ENCODE data around the gene CEP128.

CEP128 gene

GRCh38 chr14:80638620-80639515 lies 302.7 kb downstream of the CEP128 start:
- TF ChIP-seq, protein P1, sequence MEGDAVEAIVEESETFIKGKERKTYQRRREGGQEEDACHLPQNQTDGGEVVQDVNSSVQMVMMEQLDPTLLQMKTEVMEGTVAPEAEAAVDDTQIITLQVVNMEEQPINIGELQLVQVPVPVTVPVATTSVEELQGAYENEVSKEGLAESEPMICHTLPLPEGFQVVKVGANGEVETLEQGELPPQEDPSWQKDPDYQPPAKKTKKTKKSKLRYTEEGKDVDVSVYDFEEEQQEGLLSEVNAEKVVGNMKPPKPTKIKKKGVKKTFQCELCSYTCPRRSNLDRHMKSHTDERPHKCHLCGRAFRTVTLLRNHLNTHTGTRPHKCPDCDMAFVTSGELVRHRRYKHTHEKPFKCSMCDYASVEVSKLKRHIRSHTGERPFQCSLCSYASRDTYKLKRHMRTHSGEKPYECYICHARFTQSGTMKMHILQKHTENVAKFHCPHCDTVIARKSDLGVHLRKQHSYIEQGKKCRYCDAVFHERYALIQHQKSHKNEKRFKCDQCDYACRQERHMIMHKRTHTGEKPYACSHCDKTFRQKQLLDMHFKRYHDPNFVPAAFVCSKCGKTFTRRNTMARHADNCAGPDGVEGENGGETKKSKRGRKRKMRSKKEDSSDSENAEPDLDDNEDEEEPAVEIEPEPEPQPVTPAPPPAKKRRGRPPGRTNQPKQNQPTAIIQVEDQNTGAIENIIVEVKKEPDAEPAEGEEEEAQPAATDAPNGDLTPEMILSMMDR (IDR thresholded peaks at IDR 0.05; ENCODE audit: low read depth, low read length, missing control alignments) = no peak
- in situ Hi-C loops (cut with HindIII; ENCODE audit: low pct_ligation_motif_present, low sequenced_read_pairs) = no loop called here
- Histone ChIP-seq H3K4me3 (ENCODE audit: low read depth, low read length) (no peak overlapping the region), H3K36me3 (replicated peaks) (no peaks in the 10 kb centered on the region), H3K27me3 (replicated peaks) (no peaks in the 10 kb centered on the region), H3K27ac (peak overlapping the region; percentile 84)
- DNase-seq = peak; percentile 71

DNA sequence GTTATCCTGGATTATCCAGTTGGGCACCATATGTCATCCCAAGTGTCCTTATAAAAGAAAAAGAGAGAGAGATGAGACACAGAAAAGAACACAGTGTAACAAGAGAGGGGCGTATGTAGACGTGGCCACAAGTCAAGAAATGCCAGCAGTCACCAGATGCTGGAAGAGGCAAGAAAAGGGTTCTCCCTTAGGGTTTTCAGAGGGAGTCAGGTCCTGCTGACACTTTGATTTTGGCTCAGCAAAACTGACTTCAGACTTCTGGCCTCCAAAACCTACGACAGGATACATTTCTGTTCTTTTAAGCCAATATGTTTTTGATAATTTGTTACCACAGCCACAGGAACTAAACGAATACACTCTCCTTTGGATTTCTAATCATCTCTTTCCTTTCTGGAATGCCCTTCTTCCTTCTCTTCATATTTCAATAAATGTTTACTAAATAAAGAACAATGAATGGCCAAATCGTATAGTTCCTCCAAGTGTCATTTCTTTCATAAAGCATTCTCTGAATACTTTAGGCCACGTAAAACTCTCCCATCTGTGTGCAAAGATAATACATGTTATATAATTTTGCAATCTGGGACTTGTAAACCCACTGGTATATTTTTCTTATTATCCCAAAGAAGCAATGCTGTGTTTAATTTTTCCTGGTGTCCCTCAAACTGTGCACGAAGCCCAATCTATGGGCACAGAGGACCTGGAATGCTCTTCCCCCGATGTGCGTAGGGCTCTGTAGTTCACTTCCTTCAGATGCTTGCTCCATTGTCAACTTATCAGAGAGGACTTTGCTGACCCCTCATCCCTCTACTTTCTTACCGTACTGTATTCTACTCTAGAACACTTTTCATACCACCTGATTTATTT lies 303.6 kb downstream of the CEP128 start:
- H3K27me3 ChIP-seq (replicated peaks) = no peaks in the 10 kb centered on the region
- H3K27ac ChIP-seq = peak overlapping the region; percentile 84
- in situ Hi-C loops (cut with HindIII; ENCODE audit: low pct_ligation_motif_present, low sequenced_read_pairs) = no loop called here
- peak; percentile 35 for DNase-seq
- no peaks in the 10 kb centered on the region for H3K36me3 ChIP-seq (replicated peaks)
- TF ChIP-seq, protein P1 (IDR thresholded peaks at IDR 0.05; ENCODE audit: low read depth, low read length, missing control alignments) = no peak
- H3K4me3 ChIP-seq (ENCODE audit: low read depth, low read length) = no peak overlapping the region

- H3K36me3 ChIP-seq (replicated peaks) = no peaks in the 10 kb centered on the region
- peak; percentile 17 for DNase-seq
- H3K27me3 ChIP-seq (replicated peaks) = no peaks in the 10 kb centered on the region
- TF ChIP-seq, protein P1 (IDR thresholded peaks at IDR 0.05; ENCODE audit: low read depth, low read length, missing control alignments) = no peak
- in situ Hi-C loops (cut with HindIII; ENCODE audit: low pct_ligation_motif_present, low sequenced_read_pairs) = no loop called here
- no peak overlapping the region for H3K27ac ChIP-seq
- no peak overlapping the region for H3K4me3 ChIP-seq (ENCODE audit: low read depth, low read length)
These were observed 305.5 kb downstream of the CEP128 start for GRCh38 chr14:80636071-80636470.

GRCh38 chr14:80634106-80634758 lies 307.3 kb downstream of the CEP128 start:
- Histone ChIP-seq H3K27ac (no peak overlapping the region), H3K4me3 (ENCODE audit: low read depth, low read length) (no peak overlapping the region), H3K27me3 (replicated peaks) (no peaks in the 10 kb centered on the region), H3K36me3 (replicated peaks) (no peaks in the 10 kb centered on the region)
- TF ChIP-seq, protein P1 (IDR thresholded peaks at IDR 0.05; ENCODE audit: low read depth, low read length, missing control alignments) = no peak
- DNase-seq = no peak
- in situ Hi-C loops (cut with HindIII; ENCODE audit: low pct_ligation_motif_present, low sequenced_read_pairs) = no loop called here

DNA sequence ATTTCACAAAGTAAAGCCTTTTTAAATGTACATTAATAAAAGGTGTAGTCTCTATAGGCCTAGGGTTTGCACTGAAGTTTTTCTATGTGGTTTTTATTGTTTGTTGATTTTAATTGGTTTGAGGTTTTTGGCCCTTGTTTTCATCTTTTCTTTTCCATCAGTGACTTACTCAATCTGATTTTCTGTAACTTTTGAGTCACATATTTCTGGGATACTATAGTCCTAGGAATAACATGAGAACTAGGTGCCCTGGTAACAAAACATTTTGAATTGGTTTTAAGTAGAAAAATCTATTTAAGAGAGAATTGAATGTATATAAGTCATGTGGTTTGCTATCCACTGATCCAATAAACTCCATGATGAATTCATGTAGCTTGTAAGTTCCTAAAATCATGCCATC lies 311.9 kb downstream of the CEP128 start:
- H3K36me3 ChIP-seq (replicated peaks) = no peaks in the 10 kb centered on the region
- no peak overlapping the region for H3K27ac ChIP-seq
- TF ChIP-seq, protein P1 (IDR thresholded peaks at IDR 0.05; ENCODE audit: low read depth, low read length, missing control alignments) = no peak
- no peak overlapping the region for H3K4me3 ChIP-seq (ENCODE audit: low read depth, low read length)
- DNase-seq = no peak
- in situ Hi-C loops (cut with HindIII; ENCODE audit: low pct_ligation_motif_present, low sequenced_read_pairs) = no loop called here
- no peaks in the 10 kb centered on the region for H3K27me3 ChIP-seq (replicated peaks)

All from brain microvascular endothelial cell (primary cell).